Kidney epithelial cell (primary cell): Measurements from ENCODE around the gene GPR37L1. TPM values are rescaled to one million over a fixed set of nuclear protein-coding genes. Genes with fewer than 3 reads are reported as not detected.

Experiments used
- DNase-seq: peaks from one replicate; pipeline ENCODE4 v3.0.0-alpha.2; 2010; ENCODE audit warnings: low read depth
- H3K27me3 ChIP-seq: 2 replicates; pipeline ENCODE4 v1.6.0; 2011; ENCODE audit warnings: low read length; ENCODE audit not compliant: control insufficient read depth, insufficient read depth
- H3K36me3 ChIP-seq: 2 replicates; pipeline ENCODE4 v1.5.1; 2011; ENCODE audit warnings: low read length; ENCODE audit not compliant: control insufficient read depth, insufficient read depth
- H3K4me3 ChIP-seq: 2 replicates; pipeline ENCODE4 v1.5.1; 2011; ENCODE audit warnings: low read depth, mild to moderate bottlenecking, control low read depth, low read length
- CTCF ChIP-seq: IDR thresholded peaks from 2 replicates; pipeline ENCODE4 v1.5.1; 2011; ENCODE audit warnings: mild to moderate bottlenecking, moderate library complexity, low read length, control low read depth, inconsistent platforms; ENCODE audit not compliant: insufficient read depth, poor library complexity, severe bottlenecking
- total RNA-seq: library from RNA; depleted of rRNA; stranded (reverse); fragments of >200 nt; gene quantifications from 2 replicates; pipeline ENCODE4 v1.2.3, GENCODE V29; 2015

GPR37L1 gene
- total RNA-seq, 1 donor from 2014 or later = 0.04 TPM

GRCh38 chr1:202130297-202130721 is 7.6 kb downstream of the GPR37L1 start:
- Histone ChIP-seq H3K36me3 (peaks cover 2% of the 10 kb centered on the region), H3K27me3 (no peaks in the 10 kb centered on the region), H3K4me3 (no peak overlapping the region)
- DNase-seq = no peak
- TF ChIP-seq CTCF = no peak

- Histone ChIP-seq H3K27me3 (no peaks in the 10 kb centered on the region), H3K4me3 (no peak overlapping the region), H3K36me3 (peaks cover 2% of the 10 kb centered on the region)
- no peak for TF ChIP-seq CTCF
- DNase-seq = no peak
Measured at GRCh38 chr1:202130816-202131522, 8.3 kb downstream of the GPR37L1 start.

- no peak for DNase-seq
- Histone ChIP-seq H3K36me3 (peaks cover 2% of the 10 kb centered on the region), H3K27me3 (no peaks in the 10 kb centered on the region), H3K4me3 (no peak overlapping the region)
- TF ChIP-seq CTCF = no peak
Measured at GRCh38 chr1:202131956-202132821, 9.5 kb downstream of the GPR37L1 start.

GRCh38 chr1:202133001-202133400 is 10.3 kb downstream of the GPR37L1 start:
- H3K27me3 ChIP-seq = no peaks in the 10 kb centered on the region
- DNase-seq = no peak
- TF ChIP-seq CTCF = no peak
- H3K4me3 ChIP-seq = no peak overlapping the region
- peaks cover 2% of the 10 kb centered on the region for H3K36me3 ChIP-seq

GRCh38 chr1:202133496-202133895 is 10.8 kb downstream of the GPR37L1 start:
- no peak overlapping the region for H3K4me3 ChIP-seq
- H3K27me3 ChIP-seq = no peaks in the 10 kb centered on the region
- DNase-seq = no peak
- TF ChIP-seq CTCF = no peak
- H3K36me3 ChIP-seq = peaks cover 2% of the 10 kb centered on the region
